OCI-LY7 (cell line): Measurements from ENCODE around the gene TMIGD2.

Source experiments
- EZH2phosphoT487 ChIP-seq: fragments of 200-600 bp; sonication (generic); IDR thresholded peaks from 2 replicates; pipeline ENCODE4 v1.6.1; 2018; ENCODE audit warnings: low read depth, borderline replicate concordance, mild to moderate bottlenecking, mixed run types, antibody characterized with exemption, low read length, moderate library complexity, mixed read lengths
- TF ChIP-seq, protein P1 (sequence below): fragments of 200-600 bp; sonication (generic); conservative IDR thresholded peaks from 2 replicates; pipeline ENCODE4 v1.5.1; 2014; ENCODE audit warnings: mild to moderate bottlenecking, antibody characterized with exemption, low read length, moderate library complexity, mixed read lengths

DNA sequence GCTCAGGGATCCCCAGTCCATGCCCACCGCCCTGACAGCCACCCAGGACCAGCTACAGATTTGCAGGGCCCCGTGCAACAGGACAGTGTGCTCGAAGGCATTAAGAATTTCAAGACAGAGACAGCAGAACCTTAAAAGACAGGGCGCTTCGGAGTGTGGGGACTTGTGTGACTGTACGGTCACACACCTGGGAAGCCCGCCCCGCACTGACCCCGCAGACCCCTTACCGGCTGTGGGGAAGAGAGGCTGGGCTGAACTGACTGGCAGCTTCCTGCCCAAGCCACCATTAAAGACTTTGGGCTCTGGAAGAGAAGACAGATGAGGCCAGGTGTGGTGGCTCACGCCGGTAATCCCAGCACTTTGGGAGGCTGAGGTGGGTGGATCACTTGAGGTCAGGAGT, 22.0 kb upstream of the TMIGD2 start:
- TF ChIP-seq, protein P1, sequence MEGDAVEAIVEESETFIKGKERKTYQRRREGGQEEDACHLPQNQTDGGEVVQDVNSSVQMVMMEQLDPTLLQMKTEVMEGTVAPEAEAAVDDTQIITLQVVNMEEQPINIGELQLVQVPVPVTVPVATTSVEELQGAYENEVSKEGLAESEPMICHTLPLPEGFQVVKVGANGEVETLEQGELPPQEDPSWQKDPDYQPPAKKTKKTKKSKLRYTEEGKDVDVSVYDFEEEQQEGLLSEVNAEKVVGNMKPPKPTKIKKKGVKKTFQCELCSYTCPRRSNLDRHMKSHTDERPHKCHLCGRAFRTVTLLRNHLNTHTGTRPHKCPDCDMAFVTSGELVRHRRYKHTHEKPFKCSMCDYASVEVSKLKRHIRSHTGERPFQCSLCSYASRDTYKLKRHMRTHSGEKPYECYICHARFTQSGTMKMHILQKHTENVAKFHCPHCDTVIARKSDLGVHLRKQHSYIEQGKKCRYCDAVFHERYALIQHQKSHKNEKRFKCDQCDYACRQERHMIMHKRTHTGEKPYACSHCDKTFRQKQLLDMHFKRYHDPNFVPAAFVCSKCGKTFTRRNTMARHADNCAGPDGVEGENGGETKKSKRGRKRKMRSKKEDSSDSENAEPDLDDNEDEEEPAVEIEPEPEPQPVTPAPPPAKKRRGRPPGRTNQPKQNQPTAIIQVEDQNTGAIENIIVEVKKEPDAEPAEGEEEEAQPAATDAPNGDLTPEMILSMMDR = no peak
- TF ChIP-seq EZH2phosphoT487 = no peak
